Tibial nerve (tissue), 3 donors: Measurements from ENCODE around the gene SEC24B.

Source experiments
- CTCF ChIP-seq, 5 experiments: fragments of 200-600 bp in 3 of 5; fragments of 450-650 bp in 2 of 5; sonication (generic) in 3 of 5; IDR thresholded peaks; one replicate each; pipeline ENCODE4 v1.5.1; 2016 to 2019; ENCODE audit warnings: antibody characterized with exemption in 5 of 5, mild to moderate bottlenecking in 3 of 5, moderate library complexity in 2 of 5
- POLR2A ChIP-seq, 2 donors: fragments of 450-650 bp; IDR thresholded peaks; one replicate each; pipeline ENCODE4 v1.6.1; 2017; ENCODE audit warnings: antibody characterized with exemption in 2 of 2, mild to moderate bottlenecking in 2 of 2, moderate library complexity in 2 of 2

- no peak for TF ChIP-seq CTCF (IDR thresholded peaks at IDR 0.05)
- TF ChIP-seq POLR2A (IDR thresholded peaks at IDR 0.05) = no peak
Measured at GRCh38 chr4:109557433-109557832, 123.8 kb downstream of the SEC24B start.
